ENCODE measurements around the gene GNS. TPM values are rescaled to one million over a fixed set of nuclear protein-coding genes. Genes with fewer than 3 reads are reported as not detected.

The GNS gene
- total RNA-seq, 1 donor from 2014 or later = 150 TPM

- H3K9me3 Mint-ChIP-seq (ENCODE audit: unreplicated experiment) = no peaks in the 10 kb centered on the region
- no peaks in the 10 kb centered on the region for H3K36me3 Mint-ChIP-seq (ENCODE audit: unreplicated experiment)
- H3K27me3 Mint-ChIP-seq (ENCODE audit: unreplicated experiment) = peaks cover 50% of the 10 kb centered on the region
- H3K4me1 Mint-ChIP-seq (ENCODE audit: unreplicated experiment) = peaks cover 5% of the 10 kb centered on the region
- no peak overlapping the region for H3K4me3 Mint-ChIP-seq (ENCODE audit: unreplicated experiment)
- TF ChIP-seq CTCF (IDR thresholded peaks at IDR 0.05) = peak; percentile 87
- DNase-seq (ENCODE audit: extremely low spot score, unreplicated experiment) = no peak
- no peak overlapping the region for H3K27ac Mint-ChIP-seq (ENCODE audit: unreplicated experiment)
Observed at GRCh38 chr12:64796205-64796845, 37.1 kb upstream of the GNS start.

GRCh38 chr12:64794305-64794704 is 35.1 kb upstream of the GNS start:
- no peak for DNase-seq (ENCODE audit: extremely low spot score, unreplicated experiment)
- TF ChIP-seq CTCF (IDR thresholded peaks at IDR 0.05) = no peak
- no peaks in the 10 kb centered on the region for H3K36me3 Mint-ChIP-seq (ENCODE audit: unreplicated experiment)
- H3K4me3 Mint-ChIP-seq (ENCODE audit: unreplicated experiment) = no peak overlapping the region
- H3K27me3 Mint-ChIP-seq (ENCODE audit: unreplicated experiment) = peaks cover 46% of the 10 kb centered on the region
- H3K27ac Mint-ChIP-seq (ENCODE audit: unreplicated experiment) = no peak overlapping the region
- H3K4me1 Mint-ChIP-seq (ENCODE audit: unreplicated experiment) = peaks cover 5% of the 10 kb centered on the region
- H3K9me3 Mint-ChIP-seq (ENCODE audit: unreplicated experiment) = no peaks in the 10 kb centered on the region

GRCh38 chr12:64793610-64794009 is 34.4 kb upstream of the GNS start:
- Mint-ChIP-seq H3K27me3 (ENCODE audit: unreplicated experiment) (peaks cover 51% of the 10 kb centered on the region), H3K4me1 (ENCODE audit: unreplicated experiment) (peaks cover 5% of the 10 kb centered on the region), H3K9me3 (ENCODE audit: unreplicated experiment) (no peaks in the 10 kb centered on the region), H3K4me3 (ENCODE audit: unreplicated experiment) (no peak overlapping the region), H3K27ac (ENCODE audit: unreplicated experiment) (no peak overlapping the region), H3K36me3 (ENCODE audit: unreplicated experiment) (no peaks in the 10 kb centered on the region)
- DNase-seq (ENCODE audit: extremely low spot score, unreplicated experiment) = no peak
- TF ChIP-seq CTCF (IDR thresholded peaks at IDR 0.05) = no peak

- Mint-ChIP-seq H3K36me3 (ENCODE audit: unreplicated experiment) (no peaks in the 10 kb centered on the region), H3K4me1 (ENCODE audit: unreplicated experiment) (peaks cover 5% of the 10 kb centered on the region), H3K27me3 (ENCODE audit: unreplicated experiment) (peaks cover 43% of the 10 kb centered on the region), H3K4me3 (ENCODE audit: unreplicated experiment) (no peak overlapping the region), H3K27ac (ENCODE audit: unreplicated experiment) (no peak overlapping the region), H3K9me3 (ENCODE audit: unreplicated experiment) (no peaks in the 10 kb centered on the region)
- DNase-seq (ENCODE audit: extremely low spot score, unreplicated experiment) = no peak
- TF ChIP-seq CTCF (IDR thresholded peaks at IDR 0.05) = no peak
Observed at GRCh38 chr12:64792128-64792527, 32.9 kb upstream of the GNS start.

- peaks cover 2% of the 10 kb centered on the region for H3K4me1 Mint-ChIP-seq (ENCODE audit: unreplicated experiment)
- H3K36me3 Mint-ChIP-seq (ENCODE audit: unreplicated experiment) = no peaks in the 10 kb centered on the region
- no peak overlapping the region for H3K27ac Mint-ChIP-seq (ENCODE audit: unreplicated experiment)
- no peaks in the 10 kb centered on the region for H3K9me3 Mint-ChIP-seq (ENCODE audit: unreplicated experiment)
- H3K27me3 Mint-ChIP-seq (ENCODE audit: unreplicated experiment) = peaks cover 42% of the 10 kb centered on the region
- DNase-seq (ENCODE audit: extremely low spot score, unreplicated experiment) = no peak
- no peak for TF ChIP-seq CTCF (IDR thresholded peaks at IDR 0.05)
- no peak overlapping the region for H3K4me3 Mint-ChIP-seq (ENCODE audit: unreplicated experiment)
Observed at GRCh38 chr12:64791036-64791435, 31.8 kb upstream of the GNS start.
